BJ (cell line): ENCODE results near the gene CD58. TPM values are rescaled to one million over a fixed set of nuclear protein-coding genes. Genes with fewer than 3 reads are reported as not detected.

Source experiments
- CTCF ChIA-PET: fragments of 350-600 bp; formaldehyde crosslinking; extraction: SDS; loops from one replicate; lab custom pipeline; 2021; ENCODE audit warnings: antibody characterized with exemption, inconsistent platforms; lab: Yijun Ruan, JAX
- POLR2A ChIA-PET: fragments of 300-600 bp; sonication (Branson Sonifier 250); formaldehyde crosslinking; extraction: SDS; loops from one replicate; lab custom pipeline; 2021; ENCODE audit warnings: antibody characterized with exemption; lab: Charles Lee
- DNase-seq: peaks from one replicate; pipeline ENCODE4 v3.0.0-alpha.2; 2011; ENCODE audit warnings: low read depth
- H3K27me3 ChIP-seq: 2 replicates; pipeline ENCODE4 v1.6.0; 2011; ENCODE audit warnings: low read length; ENCODE audit not compliant: control insufficient read depth, insufficient read depth
- H3K36me3 ChIP-seq: 2 replicates; pipeline ENCODE4 v1.5.1; 2011; ENCODE audit warnings: low read length; ENCODE audit not compliant: control insufficient read depth, insufficient read depth
- H3K4me3 ChIP-seq: 2 replicates; pipeline ENCODE4 v1.5.1; 2011; ENCODE audit warnings: low read depth, mild to moderate bottlenecking, control low read depth, low read length
- CTCF ChIP-seq: IDR thresholded peaks from 2 replicates; pipeline ENCODE4 v1.5.1; 2011; ENCODE audit warnings: low read depth, mild to moderate bottlenecking, control low read depth, inconsistent platforms, low read length, moderate library complexity; ENCODE audit not compliant: insufficient read depth
- polyA plus RNA-seq: library from polyadenylated mRNA; depleted of rRNA; stranded (reverse); fragments of >200 nt; gene quantifications from 2 replicates; pipeline ENCODE4 v1.2.3, GENCODE V29; 2011

CD58 gene
- polyA plus RNA-seq, 1 experiment, result 11.7 TPM

DNA sequence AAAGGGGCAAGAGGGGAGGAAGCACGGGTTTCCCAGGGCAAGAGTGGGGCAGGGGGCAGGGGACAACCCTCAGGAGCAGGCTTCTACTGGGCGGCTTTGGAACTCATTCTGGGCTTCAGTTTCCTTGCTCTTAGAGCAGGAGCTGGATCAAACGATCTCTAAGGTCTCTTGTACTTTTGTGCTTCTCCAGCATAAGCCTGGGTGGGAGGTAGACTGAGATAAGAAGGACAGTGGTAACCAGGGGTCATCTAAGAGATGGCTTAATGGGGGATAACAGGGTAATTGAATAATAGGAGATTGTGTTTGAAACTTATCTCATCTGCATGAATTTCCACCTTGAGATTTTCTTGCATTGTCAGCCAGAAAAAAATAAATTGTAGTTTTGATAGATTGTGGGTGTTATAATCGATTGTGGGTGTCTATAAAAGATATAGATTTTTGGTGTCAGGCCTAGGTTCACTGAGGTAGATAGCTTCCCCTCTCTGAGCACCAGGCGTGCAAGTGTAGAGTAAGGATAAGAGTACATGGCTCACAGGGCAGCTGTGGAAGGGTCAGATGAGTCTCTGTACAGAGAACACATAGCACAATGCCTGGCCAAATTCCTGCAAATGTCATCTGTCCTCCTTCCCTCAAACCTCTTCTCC lies 68.0 kb downstream of the CD58 start:
- CTCF ChIA-PET, result interaction anchor here (0.9 to 10.2 kb wide), 6 partner anchors 10 to 362 kb away, joined by 3 to 201 read pairs (median 10); no protein-coding TSS in a partner anchor
- Histone ChIP-seq H3K27me3 (no peaks in the 10 kb centered on the region), H3K4me3 (no peak overlapping the region), H3K36me3 (no peaks in the 10 kb centered on the region)
- POLR2A ChIA-PET, result no interaction called here
- DNase-seq, result no peak
- no peak for TF ChIP-seq CTCF

DNA sequence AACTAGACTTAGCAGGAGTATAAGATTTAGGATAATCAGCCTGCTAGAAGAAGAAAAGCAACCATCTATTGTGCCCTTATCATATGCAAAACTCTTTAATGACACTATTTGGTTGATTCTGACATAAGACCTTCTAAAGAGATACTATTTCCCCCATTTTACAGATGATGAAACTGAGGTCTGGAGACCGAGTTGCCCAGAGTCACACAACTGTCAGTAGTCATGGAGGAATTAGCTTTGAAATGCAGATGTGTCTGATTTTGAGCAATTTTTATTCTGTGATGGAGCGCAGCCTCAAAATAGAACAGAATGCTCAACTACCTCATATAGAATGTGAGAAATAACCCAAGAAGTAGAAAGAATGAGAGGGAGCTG lies 69.0 kb downstream of the CD58 start:
- ChIA-PET POLR2A (no interaction called here), CTCF (interaction anchor here (1.3 to 10.2 kb wide), 4 partner anchors 17 to 361 kb away, joined by 3 to 201 read pairs (median 102); no protein-coding TSS in a partner anchor)
- DNase-seq, result no peak
- TF ChIP-seq CTCF, result no peak
- H3K36me3 ChIP-seq, result no peaks in the 10 kb centered on the region
- no peaks in the 10 kb centered on the region for H3K27me3 ChIP-seq
- no peak overlapping the region for H3K4me3 ChIP-seq

GRCh38 chr1:116501125-116501869 lies 69.5 kb downstream of the CD58 start:
- Histone ChIP-seq H3K27me3 (no peaks in the 10 kb centered on the region), H3K4me3 (no peak overlapping the region), H3K36me3 (no peaks in the 10 kb centered on the region)
- POLR2A ChIA-PET, result no interaction called here
- CTCF ChIA-PET, result interaction anchor here (1.3 to 10.2 kb wide), 4 partner anchors 16 to 361 kb away, joined by 3 to 201 read pairs (median 102); no protein-coding TSS in a partner anchor
- DNase-seq, result no peak
- TF ChIP-seq CTCF, result no peak

- POLR2A ChIA-PET, result no interaction called here
- Histone ChIP-seq H3K4me3 (no peak overlapping the region), H3K27me3 (no peaks in the 10 kb centered on the region), H3K36me3 (no peaks in the 10 kb centered on the region)
- CTCF ChIA-PET, result interaction anchor here (0.6 to 10.2 kb wide), 31 partner anchors 9 to 695 kb away, joined by 3 to 201 read pairs (median 4); no protein-coding TSS in a partner anchor
- no peak for DNase-seq
- TF ChIP-seq CTCF, result peak; percentile 78
Measured at GRCh38 chr1:116498789-116499628, 71.8 kb downstream of the CD58 start.
